NCI-H2171 treated with DMSO at 0.1 percent for 48 hours (cell line): ENCODE results near the gene ZNRF3.
"Not testable (repeated sequence)": the region's sequence is repeated elsewhere in the genome, so short reads cannot be mapped to it uniquely, and the experiment has no call there.

ENCODE experiments used
- DNase-seq: peaks from one replicate; lab custom pipeline; 2025; lab: John Stamatoyannopoulos, UW

ZNRF3 gene

GRCh38 chr22:28984482-28985158 lies 101.2 kb downstream of the ZNRF3 start:
- DNase-seq = no peak

GRCh38 chr22:28985581-28986290 lies 102.4 kb downstream of the ZNRF3 start:
- DNase-seq = peak; percentile 19

GRCh38 chr22:28986366-28986765 lies 103.0 kb downstream of the ZNRF3 start:
- DNase-seq = no peak

- no peak for DNase-seq
Measured at GRCh38 chr22:28988457-28988856, 105.1 kb downstream of the ZNRF3 start.

- no peak for DNase-seq
Measured at GRCh38 chr22:28989035-28989464, 105.7 kb downstream of the ZNRF3 start.

GRCh38 chr22:28989484-28989883 lies 106.1 kb downstream of the ZNRF3 start:
- no peak for DNase-seq

GRCh38 chr22:28989912-28990311 lies 106.5 kb downstream of the ZNRF3 start:
- no peak for DNase-seq

GRCh38 chr22:28992565-28993356 lies 109.4 kb downstream of the ZNRF3 start:
- peak; percentile 72 for DNase-seq

- DNase-seq = no peak
Measured at GRCh38 chr22:28994522-28994921, 111.2 kb downstream of the ZNRF3 start.

- DNase-seq = no peak
Measured at GRCh38 chr22:28995551-28995950, 112.2 kb downstream of the ZNRF3 start.

- no peak for DNase-seq
Measured at GRCh38 chr22:28997342-28997741, 114.0 kb downstream of the ZNRF3 start.

- no peak for DNase-seq
Measured at GRCh38 chr22:28998681-28999080, 115.3 kb downstream of the ZNRF3 start.

GRCh38 chr22:28999510-28999909 lies 116.1 kb downstream of the ZNRF3 start:
- no peak for DNase-seq

GRCh38 chr22:28999919-29000556 lies 116.7 kb downstream of the ZNRF3 start:
- no peak for DNase-seq

- DNase-seq = no peak
Measured at GRCh38 chr22:29000641-29001040, 117.3 kb downstream of the ZNRF3 start.

- DNase-seq = peak; percentile 81
Measured at GRCh38 chr22:29002603-29003002, 119.2 kb downstream of the ZNRF3 start.

- DNase-seq = no peak
Measured at GRCh38 chr22:29003552-29003951, 120.2 kb downstream of the ZNRF3 start.

- DNase-seq = peak; percentile 67
Measured at GRCh38 chr22:29003975-29004646, 120.7 kb downstream of the ZNRF3 start.

GRCh38 chr22:29004647-29005371 lies 121.4 kb downstream of the ZNRF3 start:
- no peak for DNase-seq

- DNase-seq = not testable (repeated sequence)
Measured at GRCh38 chr22:29005754-29006153, 122.4 kb downstream of the ZNRF3 start.

GRCh38 chr22:29006346-29006745 lies 123.0 kb downstream of the ZNRF3 start:
- no peak for DNase-seq
